ENCODE data around the gene SNHG17. TPM values are rescaled to one million over a fixed set of nuclear protein-coding genes. Genes with fewer than 3 reads are reported as not detected.

The SNHG17 gene
- total RNA-seq = 10.4 and 20.0 TPM in 2 replicates

GRCh38 chr20:38434770-38435554 lies at the start of gene SNHG17:
TSS of gene SNHG17 (minus strand) at chr20:38435328.

GRCh38 chr20:38472513-38473366 lies 37.6 kb upstream of the SNHG17 start, which contains the start of gene RALGAPB:
TSS of gene RALGAPB (plus strand) at chr20:38472843. CDS start at chr20:38488433, 15,590 bp downstream.

Other genes with a start within 250 kb of the SNHG17 start
- 0.21 and 0.24 TPM in 2 replicates for gene KIAA1755, start 174.6 kb downstream of the SNHG17 start, total RNA-seq
- gene BPI, start 131.2 kb downstream of the SNHG17 start, total RNA-seq = not detected in 2 replicates
- gene LBP, start 88.8 kb downstream of the SNHG17 start, total RNA-seq = not detected in 2 replicates
- gene RALGAPB, start 37.5 kb upstream of the SNHG17 start, total RNA-seq = 20.0 and 20.5 TPM in 2 replicates
- not detected in 2 replicates for gene ADIG, start 145.9 kb upstream of the SNHG17 start, total RNA-seq
- 0.64 and 4.3 TPM in 2 replicates for gene ARHGAP40, start 166.5 kb upstream of the SNHG17 start, total RNA-seq